K562 (cell line): ENCODE data around the gene TMEM92. TPM values are rescaled to one million over a fixed set of nuclear protein-coding genes. Genes with fewer than 3 reads are reported as not detected.
A peak's percentile ranks its signal among the peaks of the same experiment; 100 is the strongest.

Source experiments
- ATAC-seq: fragments of 200-7000 bp; cut with Tn5 transposase; 3 replicates; pipeline ENCODE4 v1.9.1; 2020; ENCODE audit warnings: moderate library complexity
- BruUV-seq: library from RNA; stranded (reverse); fragments of 400-500 nt; replicated peaks from 2 replicates; lab custom pipeline; 2021; lab: Mats Ljungman, UMichigan
- CTCF ChIA-PET: fragments of 300-600 bp; formaldehyde crosslinking; extraction: SDS; loops from one replicate; lab custom pipeline; 2021; ENCODE audit warnings: low intra/inter-chr PET ratio; lab: Yijun Ruan, JAX
- POLR2A ChIA-PET: fragments of 300-600, 350-650 bp; sonication (Branson Sonifier 250); formaldehyde crosslinking; extraction: SDS; loops from one replicate; lab custom pipeline; 2021; ENCODE audit warnings: antibody characterized with exemption, inconsistent platforms; lab: Yijun Ruan, JAX
- DNase-seq, 4 experiments: peaks; one replicate each; pipeline versions ENCODE4 v3.0.0 to v3.0.0-alpha.2; 2011 to 2018; ENCODE audit warnings: low spot score in 3 of 4, mixed read lengths in 3 of 4; ENCODE audit errors: extremely low read depth in 1 of 4
- FAIRE-seq: peaks from 2 replicates; lab custom pipeline; 2011; peaks lifted over from hg19 to GRCh38; lab: Jason Lieb, UNC
- H2AFZ ChIP-seq: 2 replicates; pipeline ENCODE4 v1.6.0; 2011; ENCODE audit warnings: low read depth, low read length, control low read depth, inconsistent platforms
- H3K27ac ChIP-seq: fragments of 200-600 bp; 3 replicates; pipeline ENCODE4 v1.8.0; 2011; ENCODE audit warnings: low read depth, mild to moderate bottlenecking, control low read depth, inconsistent platforms, low read length, moderate library complexity, mixed read lengths; ENCODE audit errors: extremely low read depth
- H3K27me3 ChIP-seq, 2 experiments: fragments of 300-600 bp in 1 of 2; 2 replicates in 1 of 2; 3 replicates in 1 of 2; pipeline versions ENCODE4 v1.6.0 to v1.8.0; 2011; ENCODE audit warnings: inconsistent platforms in 2 of 2, low read length in 2 of 2, mild to moderate bottlenecking in 1 of 2, mixed read lengths in 1 of 2, moderate library complexity in 1 of 2; ENCODE audit not compliant: control insufficient read depth in 2 of 2, insufficient read depth in 2 of 2
- H3K36me3 ChIP-seq: fragments of 300-600 bp; 3 replicates; pipeline ENCODE4 v1.8.0; 2011; ENCODE audit warnings: mild to moderate bottlenecking, low read length, inconsistent platforms; ENCODE audit not compliant: control insufficient read depth, insufficient read depth
- H3K4me1 ChIP-seq, 2 experiments: fragments of 200-600 bp in 1 of 2; replicated peaks in 1 of 2; 2 replicates in 1 of 2; 3 replicates in 1 of 2; pipeline versions ENCODE4 v1.5.1 to v1.8.0; 2011; ENCODE audit warnings: inconsistent platforms in 2 of 2, low read length in 2 of 2, mild to moderate bottlenecking in 1 of 2, mixed read lengths in 1 of 2, moderate library complexity in 1 of 2; ENCODE audit not compliant: control insufficient read depth in 2 of 2, insufficient read depth in 2 of 2
- H3K4me2 ChIP-seq: 2 replicates; pipeline ENCODE4 v1.6.1; 2011; ENCODE audit warnings: low read length, control low read depth, inconsistent platforms, mixed read lengths; ENCODE audit not compliant: insufficient read depth
- H3K4me3 ChIP-seq: fragments of 200-600 bp; sonication (generic), shearing (Covaris generic); 2 replicates; pipeline ENCODE4 v1.5.1; 2016; ENCODE audit warnings: control low read depth, inconsistent platforms
- H3K79me2 ChIP-seq: fragments of 200-600 bp; 3 replicates; pipeline ENCODE4 v1.8.0; 2011; ENCODE audit warnings: low read length, inconsistent platforms; ENCODE audit not compliant: control insufficient read depth, insufficient read depth
- H3K9ac ChIP-seq, 2 experiments: 2 replicates each; pipeline versions ENCODE4 v1.6.0 to v1.6.1; 2011; ENCODE audit warnings: low read depth in 2 of 2, low read length in 2 of 2, control low read depth in 1 of 2, inconsistent platforms in 1 of 2, mild to moderate bottlenecking in 1 of 2, mixed read lengths in 1 of 2; ENCODE audit not compliant: insufficient read depth in 1 of 2
- H3K9me1 ChIP-seq: one replicate; pipeline ENCODE4 v1.6.0; 2011; ENCODE audit warnings: inconsistent platforms, mild to moderate bottlenecking, low read length, moderate library complexity; ENCODE audit not compliant: control insufficient read depth, insufficient read depth
- H3K9me3 ChIP-seq: replicated peaks from 2 replicates; pipeline ENCODE4 v1.5.1; 2011; ENCODE audit warnings: low read depth, low read length, inconsistent platforms; ENCODE audit not compliant: control insufficient read depth, insufficient read depth
- H4K20me1 ChIP-seq: replicated peaks from 2 replicates; pipeline ENCODE4 v1.6.1; 2011; ENCODE audit warnings: low read length, inconsistent platforms, mixed read lengths; ENCODE audit not compliant: control insufficient read depth, insufficient read depth
- BCOR ChIP-seq: fragments of 450-650 bp; IDR thresholded peaks from 2 replicates; pipeline ENCODE4 v1.6.1; 2016
- CBFA2T3 ChIP-seq: fragments of 450-650 bp; IDR thresholded peaks from 2 replicates; pipeline ENCODE4 v1.6.1; 2017
- CBX1 ChIP-seq: sonication (generic); IDR thresholded peaks from 2 replicates; pipeline ENCODE4 v1.6.1; 2016; ENCODE audit warnings: antibody characterized with exemption, low read depth, mild to moderate bottlenecking
- CHD1 ChIP-seq: fragments of 200-600 bp; sonication (generic); IDR thresholded peaks from one replicate; pipeline ENCODE4 v1.6.1; 2012; ENCODE audit warnings: mild to moderate bottlenecking, moderate library complexity, low read length, inconsistent platforms
- CHD4 ChIP-seq: fragments of 200-600 bp; sonication (generic); IDR thresholded peaks from 3 replicates; pipeline ENCODE4 v1.6.1; 2012; ENCODE audit warnings: low read depth, mild to moderate bottlenecking, mixed read lengths, low read length, inconsistent platforms; ENCODE audit not compliant: insufficient read depth, insufficient replicate concordance, poor library complexity, severe bottlenecking
- ELF2 ChIP-seq: fragments of 250-450 bp; sonication (Bioruptor Pico); IDR thresholded peaks from 2 replicates; pipeline ENCODE4 v1.5.0; 2021; ENCODE audit warnings: mild to moderate bottlenecking
- KDM1A ChIP-seq, 2 experiments: fragments of 450-650 bp; IDR thresholded peaks; 2 replicates each; pipeline ENCODE4 v1.6.1; 2016; ENCODE audit warnings: mild to moderate bottlenecking in 2 of 2
- MXD1 ChIP-seq: fragments of 250-450 bp; sonication (Bioruptor Pico); IDR thresholded peaks from 2 replicates; pipeline ENCODE4 v1.8.0; 2021; ENCODE audit warnings: borderline replicate concordance, mild to moderate bottlenecking, moderate library complexity; ENCODE audit not compliant: poor library complexity, severe bottlenecking
- PRMT5 ChIP-seq: sonication (generic); formaldehyde crosslinking; IDR thresholded peaks from 2 replicates; pipeline ENCODE4 v1.5.0; 2020; ENCODE audit warnings: missing genetic modification reagents
- RBM25 ChIP-seq: fragments of 200-400 bp; formaldehyde crosslinking; IDR thresholded peaks from 2 replicates; pipeline ENCODE4 v1.6.1; 2018; ENCODE audit warnings: low read length, low read depth, moderate library complexity; ENCODE audit not compliant: severe bottlenecking
- RCOR1 ChIP-seq, 2 experiments: IDR thresholded peaks; 2 replicates each; pipeline ENCODE4 v1.6.1; 2012; ENCODE audit warnings: low read depth in 2 of 2, low read length in 2 of 2, borderline replicate concordance in 1 of 2, improper control_type of control experiment in 1 of 2
- TAF1 ChIP-seq: IDR thresholded peaks from 2 replicates; pipeline ENCODE4 v1.6.1; 2011; ENCODE audit warnings: mild to moderate bottlenecking, low read length, moderate library complexity; ENCODE audit not compliant: insufficient read depth, control insufficient read depth, severe bottlenecking; ENCODE audit errors: extremely low read depth
- TCF15 ChIP-seq: fragments of 250-450 bp; sonication (Bioruptor Pico); IDR thresholded peaks from 2 replicates; pipeline ENCODE4 v1.8.0; 2022; ENCODE audit warnings: moderate library complexity, mild to moderate bottlenecking, inconsistent platforms
- TGIF2 ChIP-seq: sonication (generic); formaldehyde crosslinking; IDR thresholded peaks from 2 replicates; pipeline ENCODE4 v1.8.1; 2022; ENCODE audit warnings: mild to moderate bottlenecking, missing genetic modification reagents, moderate library complexity
- ZFP1 ChIP-seq: fragments of 450-650 bp; formaldehyde crosslinking; IDR thresholded peaks from 2 replicates; pipeline ENCODE4 v1.4.0; 2020; ENCODE audit warnings: mild to moderate bottlenecking, mixed read lengths
- ZFP36 ChIP-seq: fragments of 150-350 bp; IDR thresholded peaks from 2 replicates; pipeline ENCODE4 v1.6.1; 2018; ENCODE audit warnings: low read length, low read depth; ENCODE audit not compliant: partially characterized antibody
- ZNF76 ChIP-seq: fragments of 250-450 bp; sonication (Bioruptor Pico); IDR thresholded peaks from 2 replicates; pipeline ENCODE4 v1.4.0; 2020; ENCODE audit warnings: mild to moderate bottlenecking, moderate library complexity, borderline replicate concordance
- ZNF77 ChIP-seq: fragments of 250-450 bp; sonication (Bioruptor Pico); IDR thresholded peaks from 2 replicates; pipeline ENCODE4 v1.5.0; 2020
- WGBS: fragments of 100-300 bp; shearing (Covaris generic); methylation state at CpG from one replicate; pipeline ENCODE4 v1.1.6; 2016; ENCODE audit warnings: low coverage, mixed read lengths; ENCODE audit not compliant: insufficient coverage; ENCODE audit errors: missing lambda C conversion rate; 5-methylcytosine and 5-hydroxymethylcytosine counted together
- in situ Hi-C: fragments of 300-500 bp; cut with MboI; formaldehyde crosslinking; loops from 4 replicates; pipeline ENCODE4 v1.15.0; 2018; ENCODE audit warnings: inconsistent platforms, mixed read lengths
- intact Hi-C: fragments of 100-400 bp; cut with micrococcal nuclease; formaldehyde crosslinking; loops from 2 replicates; pipeline ENCODE4 v1.14.2; 2022
- polyA plus RNA-seq, 8 experiments: library from polyadenylated mRNA; depleted of rRNA in 4 of 8; stranded (reverse) in 5 of 8; unstranded in 3 of 8; fragments of >200 nt; fragmentation: Nextera tagmentation in 2 of 8; fragmentation: Illumina TruSeq in 1 of 8; extraction: Ambion mirVana in 2 of 8; extraction: Trizol in 1 of 8; gene quantifications; 2 replicates each; pipeline versions ENCODE4 v1.2.1 to v1.2.3, GENCODE V29; 2011 to 2014; ENCODE audit warnings: inconsistent platforms in 1 of 8, missing spikeins in 1 of 8
- total RNA-seq, 7 experiments: library from RNA; depleted of rRNA in 6 of 7; stranded (reverse); fragments of >200 nt in 6 of 7; fragmentation: Illumina TruSeq in 2 of 7; extraction: Trizol in 2 of 7; gene quantifications; 2 replicates each; pipeline versions ENCODE4 v1.2.1 to v1.2.3, GENCODE V29; 2011 to 2021; ENCODE audit warnings: low replicate concordance in 1 of 7
- TF ChIP-seq, protein P1 (sequence below): fragments of 250-450 bp; sonication (Bioruptor Pico); IDR thresholded peaks from 2 replicates; pipeline ENCODE4 v1.4.0; 2020; ENCODE audit warnings: mild to moderate bottlenecking, moderate library complexity

The TMEM92 gene
- total and polyA plus RNA-seq, 9 of the 15 experiments (the other 6 are each of a cell fraction or from before 2014, with no cell fraction given), result 0.14 to 2.1 (median 0.40) TPM

DNA sequence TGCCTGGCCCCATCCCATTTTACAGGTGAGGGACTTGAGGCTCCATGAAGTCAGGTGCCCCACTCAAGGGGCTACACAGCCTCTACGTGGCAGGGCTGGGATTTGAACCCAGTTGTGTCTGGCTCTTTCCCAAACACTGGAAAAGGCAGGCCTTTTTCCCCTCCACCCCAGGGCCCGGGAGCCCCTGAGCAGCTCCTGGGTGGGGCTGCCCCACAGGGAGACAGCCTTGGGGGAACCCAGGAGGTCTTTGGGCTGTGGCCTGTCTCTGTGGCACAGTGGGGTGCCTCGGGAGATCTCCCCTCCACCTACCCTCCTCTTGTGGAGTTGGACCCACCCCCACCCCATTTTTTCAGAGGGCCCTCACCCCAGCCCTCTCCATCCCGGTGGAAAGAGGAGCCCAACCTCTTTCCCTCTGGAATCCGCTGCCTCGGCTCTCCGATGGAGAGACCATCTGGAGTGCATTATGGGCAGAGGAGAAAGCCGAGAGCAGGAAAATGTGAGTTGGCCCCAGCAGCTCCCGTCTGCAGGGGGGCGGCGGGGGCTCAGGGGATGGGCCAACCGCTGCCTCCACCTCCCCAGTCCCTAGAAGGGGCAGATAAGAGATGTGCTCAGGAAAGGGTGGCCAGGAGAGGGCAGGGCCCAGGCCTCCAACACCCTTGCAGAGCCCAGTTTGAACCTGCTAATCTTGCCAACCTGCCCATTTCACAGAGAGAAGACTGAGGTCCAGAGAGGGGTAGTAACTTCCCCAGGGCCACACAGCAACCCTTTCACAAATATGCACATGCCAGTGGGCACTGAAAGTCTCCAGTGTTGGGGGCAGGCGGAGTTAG is 15.4 kb upstream of the TMEM92 start:
- WGBS, result 41% methylated on average over 7 of the region's 13 CpGs
- ATAC-seq (no peak), DNase-seq (peak in 3 of 4 experiments; percentile 5 to 7 (median 5)), FAIRE-seq (no peak)
- H3K79me2 ChIP-seq, result no peaks in the 10 kb centered on the region
- in situ Hi-C loops, result no loop called here
- no peaks in the 10 kb centered on the region for H3K9me3 ChIP-seq
- H3K4me3 ChIP-seq, result no peak overlapping the region
- H3K9ac ChIP-seq, result no peak overlapping the region
- intact Hi-C loops, result no loop called here
- H3K9me1 ChIP-seq, result no peaks in the 10 kb centered on the region
- H3K27ac ChIP-seq, result no peak overlapping the region
- ChIA-PET POLR2A (interaction anchor here (1.0 to 1.3 kb wide), 2 partner anchors 10 kb away, joined by 3 to 6 read pairs; no protein-coding TSS in a partner anchor), CTCF (no interaction called here)
- H3K4me2 ChIP-seq, result no peak overlapping the region
- 0 out of 2 replicates have a peak, but pooled peaks cover 4% of the 10 kb centered on the region for H4K20me1 ChIP-seq
- no TSS peak for BruUV-seq
- peaks cover 8 to 24% of the 10 kb centered on the region in 2 experiments; a peak in 4 of 5 replicates for H3K4me1 ChIP-seq
- no peak overlapping the region for H2AFZ ChIP-seq
- peaks cover 4 to 35% of the 10 kb centered on the region in 2 experiments; a peak in 4 of 5 replicates for H3K27me3 ChIP-seq
- H3K36me3 ChIP-seq, result no peaks in the 10 kb centered on the region
- TF ChIP-seq CHD1 (no peak), PRMT5 (CRISPR knock-in tag) (no peak), ZFP36 (peak; percentile 65), ZFP1 (CRISPR knock-in tag) (no peak), ZNF76 (CRISPR knock-in tag) (no peak), ELF2 (CRISPR knock-in tag) (no peak), RCOR1 (IDR thresholded peaks at IDR 0.05; ENCODE audit: borderline replicate concordance in 1 of 2, low read depth in 2 of 2, low read length in 2 of 2) (peak in 1 of 2 experiments; percentile 50; a peak in 1 of 4 replicates), KDM1A (IDR thresholded peaks at IDR 0.05) (peak in 1 of 2 experiments; percentile 41; a peak in 2 of 4 replicates), TAF1 (no peak), TGIF2 (no peak), RBM25 (peak; percentile 52), CHD4 (peak; percentile 33), MXD1 (CRISPR knock-in tag) (no peak), CBFA2T3 (no peak), CBX1 (peak; percentile 71; the same call in 1 of the 2 replicates), BCOR (peak; percentile 80), ZNF77 (CRISPR knock-in tag) (no peak), TCF15 (CRISPR knock-in tag) (no peak)
- TF ChIP-seq, protein P1, sequence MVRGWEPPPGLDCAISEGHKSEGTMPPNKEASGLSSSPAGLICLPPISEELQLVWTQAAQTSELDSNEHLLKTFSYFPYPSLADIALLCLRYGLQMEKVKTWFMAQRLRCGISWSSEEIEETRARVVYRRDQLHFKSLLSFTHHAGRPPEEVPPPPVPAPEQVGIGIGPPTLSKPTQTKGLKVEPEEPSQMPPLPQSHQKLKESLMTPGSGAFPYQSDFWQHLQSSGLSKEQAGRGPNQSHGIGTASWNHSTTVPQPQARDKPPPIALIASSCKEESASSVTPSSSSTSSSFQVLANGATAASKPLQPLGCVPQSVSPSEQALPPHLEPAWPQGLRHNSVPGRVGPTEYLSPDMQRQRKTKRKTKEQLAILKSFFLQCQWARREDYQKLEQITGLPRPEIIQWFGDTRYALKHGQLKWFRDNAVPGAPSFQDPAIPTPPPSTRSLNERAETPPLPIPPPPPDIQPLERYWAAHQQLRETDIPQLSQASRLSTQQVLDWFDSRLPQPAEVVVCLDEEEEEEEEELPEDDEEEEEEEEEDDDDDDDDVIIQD (CRISPR knock-in tag), result no peak
